Panc1 (cell line): Measurements from ENCODE around the gene APBB2. TPM values are rescaled to one million over a fixed set of nuclear protein-coding genes. Genes with fewer than 3 reads are reported as not detected.

Experiments used
- ATAC-seq: fragments of 200-7000 bp; cut with Tn5 transposase; 2 replicates; pipeline ENCODE4 v1.9.1; 2020; ENCODE audit warnings: mild to moderate bottlenecking, moderate library complexity
- BruUV-seq: library from RNA; stranded (reverse); fragments of 400-500 nt; replicated peaks from 2 replicates; lab custom pipeline; 2021; lab: Mats Ljungman, UMichigan
- CTCF ChIA-PET: fragments of 300-600 bp; sonication (Branson Sonifier 250); formaldehyde crosslinking; loops from one replicate; lab custom pipeline; 2022; ENCODE audit warnings: antibody characterized with exemption; lab: Charles Lee
- POLR2A ChIA-PET: fragments of 300-600 bp; sonication (Branson Sonifier 250); formaldehyde crosslinking; loops from one replicate; lab custom pipeline; 2022; ENCODE audit warnings: antibody characterized with exemption; lab: Charles Lee
- DNase-seq: peaks from one replicate; pipeline ENCODE4 v3.0.0-alpha.2; 2010; ENCODE audit warnings: low read depth, low spot score
- H3K27ac ChIP-seq: 2 replicates; pipeline ENCODE4 v1.5.1; 2011; ENCODE audit warnings: mild to moderate bottlenecking, low read length, inconsistent platforms
- H3K27me3 ChIP-seq: fragments of 200-500 bp; sonication (Bioruptor generic); 2 replicates; pipeline ENCODE4 v1.6.0; 2014; ENCODE audit warnings: low read length, inconsistent platforms; ENCODE audit not compliant: control insufficient read depth, insufficient read depth
- H3K36me3 ChIP-seq: fragments of 200-500 bp; sonication (Bioruptor generic); 2 replicates; pipeline ENCODE4 v1.5.1; 2014; ENCODE audit warnings: inconsistent platforms, mild to moderate bottlenecking, low read length, moderate library complexity; ENCODE audit not compliant: control insufficient read depth, insufficient read depth
- H3K4me1 ChIP-seq: 2 replicates; pipeline ENCODE4 v1.5.1; 2011; ENCODE audit warnings: inconsistent platforms, mild to moderate bottlenecking, low read length, moderate library complexity; ENCODE audit not compliant: control insufficient read depth, insufficient read depth
- H3K4me3 ChIP-seq, 2 experiments: 2 replicates each; pipeline ENCODE4 v1.5.1; 2011 to 2012; ENCODE audit warnings: low read depth in 2 of 2, low read length in 2 of 2, mild to moderate bottlenecking in 2 of 2, inconsistent platforms in 1 of 2, moderate library complexity in 1 of 2
- H3K9me3 ChIP-seq: fragments of 200-500 bp; sonication (Bioruptor generic); 2 replicates; pipeline ENCODE4 v1.5.1; 2014; ENCODE audit warnings: low read depth, mild to moderate bottlenecking, inconsistent platforms, low read length, moderate library complexity; ENCODE audit not compliant: control insufficient read depth, insufficient read depth
- POLR2AphosphoS5 ChIP-seq: IDR thresholded peaks from 2 replicates; pipeline ENCODE4 v1.6.1; 2012; ENCODE audit warnings: mild to moderate bottlenecking, low read depth, low read length, moderate library complexity
- SIN3A ChIP-seq: IDR thresholded peaks from 2 replicates; pipeline ENCODE4 v1.6.1; 2012; ENCODE audit warnings: low read depth, mild to moderate bottlenecking, low read length, moderate library complexity, borderline replicate concordance; ENCODE audit not compliant: insufficient read depth
- TCF7L2 ChIP-seq: IDR thresholded peaks from 2 replicates; pipeline ENCODE4 v1.6.1; 2011; ENCODE audit warnings: mild to moderate bottlenecking, low read depth, low read length, inconsistent platforms
- in situ Hi-C: cut with HindIII; loops from 2 replicates; pipeline ENCODE4 v1.10.0; 2016; ENCODE audit warnings: low sequenced_read_pairs, low pct_unique_long_range_greater_than_20kb
- intact Hi-C: fragments of 100-400 bp; cut with micrococcal nuclease; formaldehyde crosslinking; loops from one replicate; pipeline ENCODE4 v1.10.0; 2022; ENCODE audit not compliant: unreplicated experiment
- total RNA-seq: library from RNA; stranded (reverse); gene quantifications from one replicate; pipeline ENCODE4 v1.2.1, GENCODE V29; 2021; ENCODE audit not compliant: unreplicated experiment
- TF ChIP-seq, protein P1 (sequence below): fragments of 450-650 bp; IDR thresholded peaks from 2 replicates; pipeline ENCODE4 v1.5.1; 2017; ENCODE audit warnings: mild to moderate bottlenecking
- TF ChIP-seq, protein P2 (sequence below), 2 experiments: IDR thresholded peaks; 2 replicates each; pipeline ENCODE4 v1.6.1; 2011 to 2012; ENCODE audit warnings: low read depth in 2 of 2, control low read depth in 1 of 2, low read length in 1 of 2, mild to moderate bottlenecking in 1 of 2, moderate library complexity in 1 of 2; ENCODE audit not compliant: insufficient read depth in 1 of 2

The APBB2 gene
- total RNA-seq, 1 experiment from 2014 or later, result 27.1 TPM

DNA sequence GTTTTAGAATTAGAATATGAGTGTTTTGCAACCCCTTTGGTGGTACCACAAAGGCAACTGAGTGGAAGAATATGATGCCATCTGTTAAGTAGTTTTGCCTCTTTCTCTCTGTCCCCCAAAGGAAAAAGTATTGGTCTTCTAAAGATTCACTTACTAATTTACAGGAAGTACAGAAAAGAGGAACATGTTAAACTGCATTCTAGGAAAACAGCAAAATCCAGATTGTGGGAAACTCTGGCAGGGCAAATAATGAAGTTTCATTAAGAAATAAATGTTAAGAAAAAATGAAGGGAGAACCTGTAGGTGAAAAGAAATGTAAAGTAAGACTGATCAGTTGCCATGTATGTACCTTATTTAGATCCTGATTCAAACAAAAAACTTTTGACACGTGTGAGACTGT, 425.3 kb downstream of the APBB2 start:
- Histone ChIP-seq H3K4me1 (no peaks in the 10 kb centered on the region), H3K4me3 (no peak overlapping the region), H3K27me3 (no peaks in the 10 kb centered on the region), H3K36me3 (no peaks in the 10 kb centered on the region), H3K9me3 (no peaks in the 10 kb centered on the region), H3K27ac (no peak overlapping the region)
- ChIA-PET POLR2A (no interaction called here), CTCF (no interaction called here)
- intact Hi-C loops (no loop called here), in situ Hi-C loops (no loop called here)
- DNase-seq (no peak), ATAC-seq (no peak)
- BruUV-seq, result no TSS peak
- no peak for TF ChIP-seq TCF7L2
- TF ChIP-seq SIN3A, result no peak
- TF ChIP-seq POLR2AphosphoS5, result no peak
- TF ChIP-seq, protein P1, sequence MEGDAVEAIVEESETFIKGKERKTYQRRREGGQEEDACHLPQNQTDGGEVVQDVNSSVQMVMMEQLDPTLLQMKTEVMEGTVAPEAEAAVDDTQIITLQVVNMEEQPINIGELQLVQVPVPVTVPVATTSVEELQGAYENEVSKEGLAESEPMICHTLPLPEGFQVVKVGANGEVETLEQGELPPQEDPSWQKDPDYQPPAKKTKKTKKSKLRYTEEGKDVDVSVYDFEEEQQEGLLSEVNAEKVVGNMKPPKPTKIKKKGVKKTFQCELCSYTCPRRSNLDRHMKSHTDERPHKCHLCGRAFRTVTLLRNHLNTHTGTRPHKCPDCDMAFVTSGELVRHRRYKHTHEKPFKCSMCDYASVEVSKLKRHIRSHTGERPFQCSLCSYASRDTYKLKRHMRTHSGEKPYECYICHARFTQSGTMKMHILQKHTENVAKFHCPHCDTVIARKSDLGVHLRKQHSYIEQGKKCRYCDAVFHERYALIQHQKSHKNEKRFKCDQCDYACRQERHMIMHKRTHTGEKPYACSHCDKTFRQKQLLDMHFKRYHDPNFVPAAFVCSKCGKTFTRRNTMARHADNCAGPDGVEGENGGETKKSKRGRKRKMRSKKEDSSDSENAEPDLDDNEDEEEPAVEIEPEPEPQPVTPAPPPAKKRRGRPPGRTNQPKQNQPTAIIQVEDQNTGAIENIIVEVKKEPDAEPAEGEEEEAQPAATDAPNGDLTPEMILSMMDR, result no peak
- TF ChIP-seq, protein P2, sequence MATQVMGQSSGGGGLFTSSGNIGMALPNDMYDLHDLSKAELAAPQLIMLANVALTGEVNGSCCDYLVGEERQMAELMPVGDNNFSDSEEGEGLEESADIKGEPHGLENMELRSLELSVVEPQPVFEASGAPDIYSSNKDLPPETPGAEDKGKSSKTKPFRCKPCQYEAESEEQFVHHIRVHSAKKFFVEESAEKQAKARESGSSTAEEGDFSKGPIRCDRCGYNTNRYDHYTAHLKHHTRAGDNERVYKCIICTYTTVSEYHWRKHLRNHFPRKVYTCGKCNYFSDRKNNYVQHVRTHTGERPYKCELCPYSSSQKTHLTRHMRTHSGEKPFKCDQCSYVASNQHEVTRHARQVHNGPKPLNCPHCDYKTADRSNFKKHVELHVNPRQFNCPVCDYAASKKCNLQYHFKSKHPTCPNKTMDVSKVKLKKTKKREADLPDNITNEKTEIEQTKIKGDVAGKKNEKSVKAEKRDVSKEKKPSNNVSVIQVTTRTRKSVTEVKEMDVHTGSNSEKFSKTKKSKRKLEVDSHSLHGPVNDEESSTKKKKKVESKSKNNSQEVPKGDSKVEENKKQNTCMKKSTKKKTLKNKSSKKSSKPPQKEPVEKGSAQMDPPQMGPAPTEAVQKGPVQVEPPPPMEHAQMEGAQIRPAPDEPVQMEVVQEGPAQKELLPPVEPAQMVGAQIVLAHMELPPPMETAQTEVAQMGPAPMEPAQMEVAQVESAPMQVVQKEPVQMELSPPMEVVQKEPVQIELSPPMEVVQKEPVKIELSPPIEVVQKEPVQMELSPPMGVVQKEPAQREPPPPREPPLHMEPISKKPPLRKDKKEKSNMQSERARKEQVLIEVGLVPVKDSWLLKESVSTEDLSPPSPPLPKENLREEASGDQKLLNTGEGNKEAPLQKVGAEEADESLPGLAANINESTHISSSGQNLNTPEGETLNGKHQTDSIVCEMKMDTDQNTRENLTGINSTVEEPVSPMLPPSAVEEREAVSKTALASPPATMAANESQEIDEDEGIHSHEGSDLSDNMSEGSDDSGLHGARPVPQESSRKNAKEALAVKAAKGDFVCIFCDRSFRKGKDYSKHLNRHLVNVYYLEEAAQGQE (IDR thresholded peaks at IDR 0.05; ENCODE audit: insufficient read depth in 1 of 2, low read depth in 2 of 2, low read length in 1 of 2), result no peak

DNA sequence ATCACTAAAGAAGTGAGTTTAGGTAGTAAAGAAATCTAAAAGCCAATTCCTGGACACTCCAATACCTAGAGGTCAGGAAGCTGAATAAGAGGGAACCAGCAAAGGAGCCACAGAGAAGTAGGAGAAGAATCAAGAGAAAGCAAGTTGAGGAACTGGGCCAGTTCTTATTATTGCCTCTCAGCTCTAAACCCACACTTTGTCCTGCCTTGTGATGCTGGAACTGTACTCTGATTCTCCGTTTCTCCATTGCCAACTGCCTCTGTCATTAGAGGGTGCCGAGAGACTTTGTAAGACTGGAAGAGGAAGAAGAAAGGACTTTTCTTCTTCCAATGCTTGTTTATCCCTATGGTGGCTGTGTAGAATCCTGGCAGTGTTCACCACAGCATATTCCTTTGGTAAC, 426.0 kb downstream of the APBB2 start:
- Histone ChIP-seq H3K9me3 (no peaks in the 10 kb centered on the region), H3K27ac (no peak overlapping the region), H3K27me3 (no peaks in the 10 kb centered on the region), H3K4me3 (no peak overlapping the region), H3K4me1 (no peaks in the 10 kb centered on the region), H3K36me3 (no peaks in the 10 kb centered on the region)
- ChIA-PET CTCF (no interaction called here), POLR2A (no interaction called here)
- in situ Hi-C loops (no loop called here), intact Hi-C loops (no loop called here)
- no TSS peak for BruUV-seq
- DNase-seq (no peak), ATAC-seq (no peak)
- TF ChIP-seq, protein P1, result no peak
- TF ChIP-seq POLR2AphosphoS5 (no peak), TCF7L2 (no peak), SIN3A (no peak)
- TF ChIP-seq, protein P2 (IDR thresholded peaks at IDR 0.05; ENCODE audit: insufficient read depth in 1 of 2, low read depth in 2 of 2, low read length in 1 of 2), result no peak
